GM12865 (cell line): Measurements from ENCODE around the gene PLEKHG1.

ENCODE experiments used
- DNase-seq: peaks from one replicate; pipeline ENCODE4 v3.0.0; 2010; ENCODE audit warnings: low read depth
- H3K4me3 ChIP-seq: 2 replicates; pipeline ENCODE4 v1.5.1; 2011; ENCODE audit warnings: mild to moderate bottlenecking, low read depth, low read length, control low read depth
- TF ChIP-seq, protein P1 (sequence below): IDR thresholded peaks from 2 replicates; pipeline ENCODE4 v1.5.1; 2011; ENCODE audit warnings: low read length, control low read depth, low read depth, inconsistent platforms; ENCODE audit not compliant: insufficient read depth; ENCODE audit errors: missing control alignments

The PLEKHG1 gene

DNA sequence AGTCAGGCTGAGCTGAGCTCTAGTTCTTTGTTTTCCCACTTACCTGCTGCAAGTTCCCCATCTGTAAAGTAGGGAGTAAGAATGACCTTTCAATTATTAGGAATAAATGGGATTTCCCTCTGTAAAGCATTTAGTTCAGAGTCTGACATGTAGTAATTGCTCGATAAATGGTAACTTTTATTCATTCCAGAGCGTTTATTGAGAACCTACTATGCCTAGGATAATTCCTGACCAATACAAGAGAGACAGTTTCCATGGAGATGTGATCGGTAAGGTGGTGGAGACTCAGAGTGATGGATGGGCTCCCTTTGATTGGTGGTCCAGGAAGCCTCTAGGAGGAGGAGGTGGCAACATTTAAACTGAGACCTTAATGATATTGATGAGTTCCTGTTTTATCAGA lies 5.6 kb downstream of the PLEKHG1 start:
- no peak overlapping the region for H3K4me3 ChIP-seq
- TF ChIP-seq, protein P1, sequence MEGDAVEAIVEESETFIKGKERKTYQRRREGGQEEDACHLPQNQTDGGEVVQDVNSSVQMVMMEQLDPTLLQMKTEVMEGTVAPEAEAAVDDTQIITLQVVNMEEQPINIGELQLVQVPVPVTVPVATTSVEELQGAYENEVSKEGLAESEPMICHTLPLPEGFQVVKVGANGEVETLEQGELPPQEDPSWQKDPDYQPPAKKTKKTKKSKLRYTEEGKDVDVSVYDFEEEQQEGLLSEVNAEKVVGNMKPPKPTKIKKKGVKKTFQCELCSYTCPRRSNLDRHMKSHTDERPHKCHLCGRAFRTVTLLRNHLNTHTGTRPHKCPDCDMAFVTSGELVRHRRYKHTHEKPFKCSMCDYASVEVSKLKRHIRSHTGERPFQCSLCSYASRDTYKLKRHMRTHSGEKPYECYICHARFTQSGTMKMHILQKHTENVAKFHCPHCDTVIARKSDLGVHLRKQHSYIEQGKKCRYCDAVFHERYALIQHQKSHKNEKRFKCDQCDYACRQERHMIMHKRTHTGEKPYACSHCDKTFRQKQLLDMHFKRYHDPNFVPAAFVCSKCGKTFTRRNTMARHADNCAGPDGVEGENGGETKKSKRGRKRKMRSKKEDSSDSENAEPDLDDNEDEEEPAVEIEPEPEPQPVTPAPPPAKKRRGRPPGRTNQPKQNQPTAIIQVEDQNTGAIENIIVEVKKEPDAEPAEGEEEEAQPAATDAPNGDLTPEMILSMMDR = no peak
- no peak for DNase-seq

DNA sequence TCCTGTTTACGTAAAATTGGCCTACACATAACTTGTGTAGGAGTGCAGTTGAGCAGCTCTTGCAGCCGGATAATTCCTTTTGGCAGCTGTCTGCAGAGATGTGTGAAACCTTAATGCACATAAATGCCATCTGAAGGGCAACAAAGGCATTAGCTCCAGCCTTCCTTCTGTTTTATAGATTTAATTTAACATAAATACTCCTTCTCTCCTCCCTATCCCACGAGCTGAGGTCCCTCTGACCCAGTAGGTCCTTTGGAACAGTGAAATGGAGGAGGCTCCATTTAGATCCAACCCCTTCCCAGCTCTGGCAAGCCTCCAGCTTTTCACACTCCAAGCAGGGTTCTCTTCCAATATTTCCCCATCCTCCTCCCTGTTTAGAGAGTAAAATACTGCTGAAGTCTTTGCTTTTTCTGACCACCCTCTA lies 6.5 kb downstream of the PLEKHG1 start:
- TF ChIP-seq, protein P1 = no peak
- DNase-seq = no peak
- no peak overlapping the region for H3K4me3 ChIP-seq

DNA sequence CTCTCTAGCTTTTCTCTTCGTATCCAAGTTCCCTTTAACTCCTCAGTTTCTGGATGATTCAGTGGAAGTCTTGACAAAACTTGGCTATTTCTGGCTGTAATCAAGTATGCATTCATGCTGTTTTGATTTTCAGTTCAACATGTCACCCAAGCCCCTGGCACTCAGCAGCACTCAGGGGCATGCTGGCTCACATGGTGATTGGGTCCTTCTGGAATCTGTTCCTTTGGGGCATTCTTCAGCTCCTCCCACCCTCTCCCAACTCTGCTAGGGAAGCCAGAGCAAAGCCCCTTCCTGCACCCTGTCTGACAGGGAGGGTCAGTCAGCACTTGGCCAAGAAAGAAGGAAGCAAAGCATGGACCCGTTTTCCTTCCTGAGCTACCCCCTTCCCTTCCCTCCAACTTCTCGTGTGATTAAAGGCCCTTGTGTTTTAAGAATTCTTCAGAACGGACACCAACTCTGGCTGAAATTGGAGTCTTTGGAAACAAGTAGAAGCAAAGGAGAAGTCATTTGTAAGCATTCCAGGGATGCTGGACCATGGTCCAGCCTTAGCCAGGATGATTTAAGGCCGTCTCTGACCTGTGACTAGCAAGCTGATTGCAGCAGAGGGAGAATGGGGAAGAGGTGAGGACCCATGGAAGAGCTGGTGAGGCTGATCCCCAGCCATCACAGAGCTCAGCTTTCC lies 7.1 kb downstream of the PLEKHG1 start:
- DNase-seq = no peak
- TF ChIP-seq, protein P1 = no peak
- H3K4me3 ChIP-seq = no peak overlapping the region

DNA sequence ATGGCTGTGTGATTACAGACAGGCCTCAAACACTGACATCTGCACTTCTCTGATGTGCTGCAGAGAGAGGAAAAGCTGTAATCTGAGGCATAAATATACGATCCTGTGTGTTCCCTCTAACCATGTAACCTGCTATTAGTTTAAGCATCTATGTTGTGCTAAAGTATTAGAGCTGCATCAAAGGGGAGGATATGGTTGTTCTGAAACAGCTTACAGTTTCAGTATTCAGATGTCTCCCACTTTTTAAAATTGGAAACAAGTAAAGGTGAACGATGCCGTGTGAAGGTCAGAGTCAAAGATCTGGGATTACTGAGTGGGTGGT lies 7.6 kb downstream of the PLEKHG1 start:
- TF ChIP-seq, protein P1 = no peak
- H3K4me3 ChIP-seq = no peak overlapping the region
- no peak for DNase-seq

DNA sequence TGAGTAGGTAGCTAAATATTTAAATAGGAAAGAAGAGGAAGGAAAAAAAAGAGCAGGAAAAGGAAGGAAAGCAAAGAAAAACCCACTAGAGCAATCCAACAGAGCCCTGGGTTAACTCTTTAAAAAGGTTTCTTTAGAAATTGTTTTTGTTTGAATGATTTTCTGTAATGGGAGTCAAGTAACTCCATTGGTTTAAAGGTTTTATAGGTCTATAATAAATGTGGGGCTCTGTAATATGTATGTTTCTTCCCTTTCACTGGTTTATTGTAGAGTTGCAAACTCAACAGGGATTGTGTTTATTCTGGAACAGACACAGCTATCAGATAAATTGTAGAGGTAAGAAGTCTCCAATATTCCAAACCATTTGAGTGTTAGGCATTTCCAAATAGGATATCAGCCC lies 10.9 kb downstream of the PLEKHG1 start:
- H3K4me3 ChIP-seq = no peak overlapping the region
- no peak for DNase-seq
- TF ChIP-seq, protein P1 = no peak

DNA sequence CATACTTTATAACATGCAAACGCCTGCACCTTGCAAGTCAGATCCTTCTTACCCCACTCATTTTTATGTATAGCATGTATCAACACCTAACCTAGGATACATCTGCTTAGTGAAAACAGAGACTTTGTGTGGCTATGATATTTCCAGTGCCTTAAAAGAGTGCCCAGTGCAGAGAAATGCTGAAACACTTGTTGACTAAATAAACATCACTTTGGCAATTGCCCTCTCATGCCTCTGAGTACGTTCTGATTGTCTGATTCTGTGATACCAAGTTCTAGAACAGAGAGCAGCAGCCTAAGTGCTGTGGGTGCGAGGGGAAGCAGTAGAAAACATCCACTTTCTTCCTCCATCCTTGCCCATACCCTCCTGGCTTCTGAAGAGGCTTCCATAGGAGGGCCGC lies 13.6 kb downstream of the PLEKHG1 start:
- TF ChIP-seq, protein P1 = no peak
- no peak for DNase-seq
- H3K4me3 ChIP-seq = no peak overlapping the region

DNA sequence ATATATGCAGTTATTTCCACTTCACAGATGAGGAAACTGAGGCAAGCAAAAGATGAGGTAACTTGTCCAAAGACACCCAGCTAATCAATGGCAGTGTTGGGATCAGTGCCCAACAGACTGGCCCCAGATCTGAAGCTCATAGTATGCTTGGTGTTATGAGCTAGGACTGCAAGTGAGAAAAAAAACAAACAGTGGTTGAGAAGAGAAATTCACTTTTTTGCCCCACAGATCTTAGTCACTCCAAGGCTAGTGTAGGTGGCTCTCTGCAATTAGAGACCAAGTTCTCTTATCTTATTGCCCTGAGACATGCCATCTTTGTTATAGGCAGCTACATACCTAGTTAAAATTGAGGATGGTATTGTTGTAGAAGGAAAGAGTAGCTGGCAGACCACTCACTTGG lies 16.3 kb downstream of the PLEKHG1 start:
- TF ChIP-seq, protein P1 = no peak
- no peak overlapping the region for H3K4me3 ChIP-seq

More for the DNA sequence above, 16.3 kb downstream of the PLEKHG1 start:
- no peak for DNase-seq
